GM19240 (cell line): ENCODE results near the gene CTNNA2.

Experiments
- DNase-seq: peaks from one replicate; pipeline ENCODE4 v3.0.0; 2011; ENCODE audit warnings: low spot score; ENCODE audit not compliant: insufficient read length

CTNNA2 gene

DNA sequence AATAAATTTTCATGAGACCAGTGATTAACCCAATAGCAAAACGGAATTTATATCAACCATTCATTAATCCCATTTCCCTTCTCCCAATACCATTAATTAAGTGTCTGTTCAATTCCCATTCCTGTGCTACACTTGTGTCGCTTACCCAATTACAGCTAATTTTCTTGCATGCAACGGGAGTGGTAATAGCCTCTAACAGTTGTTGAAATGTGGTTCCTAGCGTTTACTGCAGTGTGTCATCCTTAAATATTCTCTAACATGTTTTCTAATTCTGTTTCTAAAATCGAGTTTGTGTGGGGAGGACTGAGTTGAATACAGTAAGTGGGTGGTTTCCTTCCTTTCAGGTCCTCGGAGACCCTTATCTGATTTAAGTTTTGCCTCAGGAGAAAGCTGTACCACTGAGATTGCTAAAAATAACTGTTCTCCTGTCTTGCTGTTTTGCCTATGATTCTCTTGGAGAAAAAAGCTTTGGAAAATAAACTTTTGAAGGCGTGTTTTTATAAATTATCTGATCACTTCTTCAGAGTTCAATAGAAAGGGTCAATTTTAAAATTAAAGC lies 851.0 kb downstream of the CTNNA2 start:
- DNase-seq = no peak

DNA sequence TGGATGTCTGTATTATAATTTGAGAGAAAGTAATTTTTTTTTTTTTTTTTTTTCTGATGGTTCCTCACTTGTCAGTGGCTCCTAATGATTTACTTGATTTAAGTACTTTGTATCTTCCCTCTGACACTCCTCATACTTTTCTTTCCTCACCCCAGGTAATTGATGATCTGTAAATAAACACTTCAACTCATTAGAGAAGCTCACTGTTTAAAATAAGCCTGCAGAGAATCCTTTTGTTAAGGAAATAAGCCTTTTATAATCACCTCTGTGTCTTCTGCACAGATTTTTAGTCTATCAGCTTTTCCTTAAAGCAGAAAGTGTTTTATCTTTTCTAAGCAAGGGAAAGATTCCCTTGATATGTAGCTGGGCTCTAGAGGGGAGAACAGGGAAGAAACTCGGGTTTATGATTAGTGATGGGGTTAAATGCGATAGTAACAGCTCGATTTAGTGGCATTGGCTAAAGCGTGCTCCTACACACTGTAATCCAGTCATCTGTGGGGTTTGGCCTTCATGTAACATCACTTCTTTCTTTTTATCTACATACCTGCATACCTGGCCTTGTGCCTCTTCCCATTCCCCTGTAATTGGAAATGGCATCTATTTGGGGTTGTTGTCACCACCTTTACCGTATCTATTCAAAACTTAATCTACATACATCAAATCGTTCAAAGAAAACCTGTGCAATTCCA lies 851.8 kb downstream of the CTNNA2 start:
- DNase-seq = no peak

DNA sequence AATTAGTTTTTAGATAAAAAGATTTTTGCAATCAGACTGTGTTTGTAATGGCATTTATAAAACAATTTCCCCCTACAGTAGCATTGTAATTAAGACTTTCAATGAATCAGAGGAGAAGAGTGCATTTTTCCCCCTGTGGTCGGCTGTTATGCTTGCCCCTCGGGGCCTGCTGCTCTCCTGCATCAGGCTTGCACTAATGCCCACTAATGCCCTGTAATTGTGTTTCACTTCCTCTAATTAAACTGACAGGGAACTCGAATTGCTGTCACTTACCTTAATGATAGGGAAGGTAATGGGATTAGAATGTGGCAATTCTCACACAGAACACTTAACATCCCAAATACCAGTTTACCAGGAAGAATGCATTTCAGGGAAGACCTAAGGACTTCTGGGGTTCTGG lies 852.9 kb downstream of the CTNNA2 start:
- DNase-seq = no peak

DNA sequence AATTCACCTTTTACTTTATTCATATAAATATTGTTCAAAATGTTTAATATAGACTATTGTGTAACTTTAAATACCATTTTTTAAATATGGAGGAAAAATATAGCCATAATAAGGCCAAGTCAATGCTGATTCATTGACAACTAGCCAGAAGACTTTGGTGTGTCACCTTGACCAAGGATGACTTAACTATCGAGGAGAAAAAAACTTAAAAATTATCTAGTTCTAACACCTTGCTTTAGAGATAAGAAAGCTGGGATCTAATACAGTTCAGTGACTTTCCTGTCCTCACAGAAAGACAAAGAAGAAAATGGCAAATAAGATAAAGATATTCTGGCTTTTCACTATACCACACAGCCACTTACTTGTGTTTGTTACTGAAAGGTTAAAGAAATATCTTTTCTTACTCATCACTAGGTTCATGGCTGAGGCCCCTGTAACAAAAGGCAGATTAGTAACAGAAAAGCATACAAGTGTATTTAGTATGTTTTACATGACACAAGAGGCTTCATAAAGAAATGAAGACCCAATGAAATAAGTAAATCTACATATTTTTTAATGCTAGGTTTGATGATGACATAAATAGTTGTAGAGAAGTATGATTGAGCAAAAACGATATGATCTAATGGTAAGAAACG lies 857.6 kb downstream of the CTNNA2 start:
- DNase-seq = no peak

DNA sequence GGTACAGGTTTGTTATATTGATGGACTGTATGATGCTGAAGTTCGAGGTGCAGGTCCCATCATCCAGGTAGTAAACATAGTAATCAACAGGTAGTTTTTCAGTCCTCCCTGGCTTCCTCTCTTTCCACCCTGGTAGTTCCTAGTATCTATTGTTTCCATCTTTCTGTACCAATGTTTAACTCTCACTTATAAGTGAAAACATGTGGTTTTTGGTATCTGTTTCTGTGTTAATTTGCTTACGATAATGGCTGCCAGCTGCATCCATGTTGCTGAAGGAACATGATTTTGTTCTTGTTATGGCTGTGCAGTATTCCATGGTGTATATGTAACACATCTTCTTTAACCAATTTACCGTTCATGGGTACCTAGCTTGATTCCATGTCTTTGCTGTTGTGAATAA lies 861.3 kb downstream of the CTNNA2 start:
- DNase-seq = no peak

DNA sequence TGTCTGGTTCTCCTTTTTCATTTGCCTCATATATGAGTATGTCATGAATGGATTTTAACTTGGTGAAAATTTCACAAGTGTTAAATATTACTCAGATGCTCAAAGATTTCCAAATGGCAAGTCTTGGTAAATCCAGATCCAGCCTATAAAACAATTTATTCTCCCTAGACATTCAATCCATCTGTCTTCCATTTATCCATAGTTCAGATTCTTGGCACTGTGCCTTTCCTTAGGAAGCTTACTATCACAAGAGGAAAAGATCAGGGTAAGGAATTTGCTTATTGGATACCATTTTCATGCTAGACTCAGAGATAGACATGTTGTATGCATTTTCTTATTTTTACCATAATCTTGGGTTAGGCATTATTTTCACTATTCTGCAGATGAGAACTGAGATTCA lies 864.2 kb downstream of the CTNNA2 start:
- DNase-seq = no peak

DNA sequence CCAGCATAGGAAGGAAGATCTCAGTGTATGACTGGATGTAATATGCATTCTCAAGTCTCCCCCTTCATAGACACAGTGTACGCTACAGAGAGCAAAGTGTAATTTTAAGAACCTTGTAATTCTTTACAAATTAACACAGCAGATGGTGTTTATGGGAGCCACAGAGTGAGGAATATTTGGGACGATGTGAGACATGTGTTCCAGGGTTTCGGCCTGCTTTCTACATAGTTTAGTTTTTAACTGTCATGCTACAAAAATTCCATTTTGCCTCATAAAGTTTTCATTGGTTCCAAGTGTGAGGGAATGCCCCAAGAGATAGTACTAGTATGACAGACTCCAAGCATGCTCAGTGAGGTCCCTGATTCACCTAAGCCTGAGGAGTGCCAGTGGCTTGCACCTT lies 867.9 kb downstream of the CTNNA2 start:
- no peak for DNase-seq

DNA sequence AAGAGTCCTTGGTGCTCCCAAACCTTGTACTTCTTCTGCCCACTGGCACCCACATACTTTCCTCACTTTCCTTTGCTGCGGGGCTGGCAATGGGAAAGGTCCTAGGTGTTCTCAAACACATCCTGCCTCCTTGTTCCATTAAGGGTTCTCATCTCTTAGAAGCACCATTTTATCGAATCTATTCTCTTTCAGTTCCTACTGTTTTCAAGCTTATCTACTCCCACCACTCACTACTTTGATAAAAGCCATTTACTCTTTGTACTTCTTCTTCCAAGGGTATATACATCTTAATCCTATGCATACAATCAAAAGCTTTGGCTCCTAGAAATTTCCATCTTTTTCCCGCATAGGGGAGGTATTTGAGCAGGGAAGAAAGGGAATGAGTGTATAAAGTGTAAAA lies 868.8 kb downstream of the CTNNA2 start:
- DNase-seq = no peak

DNA sequence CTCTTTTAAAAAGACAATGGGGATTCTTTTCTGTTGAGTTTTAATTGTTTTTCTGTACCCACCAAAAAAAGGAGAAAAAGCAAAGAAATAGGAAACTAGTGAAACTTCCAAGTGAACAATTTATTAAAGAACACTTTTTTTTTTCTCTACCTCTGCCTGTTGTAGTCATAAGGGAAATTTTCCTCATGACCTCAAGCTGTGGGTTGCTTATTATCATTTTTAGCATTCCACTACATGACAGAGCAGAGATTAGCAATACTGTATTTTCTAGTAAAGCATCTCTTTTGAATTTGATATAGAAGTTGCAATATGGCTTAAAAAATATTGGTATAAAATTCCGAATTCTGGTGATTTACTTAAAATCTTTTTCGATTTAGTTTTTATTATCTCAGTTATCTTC lies 879.6 kb downstream of the CTNNA2 start:
- no peak for DNase-seq

DNA sequence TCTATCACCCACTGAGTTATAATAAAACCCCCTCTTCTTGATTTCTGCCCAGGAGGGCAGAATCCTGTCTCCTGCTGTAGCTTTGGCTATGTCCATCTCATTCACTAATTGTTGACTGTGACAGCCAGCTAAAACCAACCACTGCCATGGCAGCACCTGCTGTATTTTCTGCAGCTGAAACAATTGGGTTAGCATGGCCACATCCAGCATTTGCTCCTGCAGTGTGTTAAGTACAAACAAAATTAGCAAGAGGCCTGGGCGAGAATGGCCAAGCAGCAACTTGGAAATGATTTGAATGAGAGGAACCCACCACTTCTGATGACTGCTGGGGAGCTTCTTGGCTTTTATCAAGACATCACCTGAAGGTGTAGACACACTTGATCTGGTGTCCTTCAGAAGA lies 881.1 kb downstream of the CTNNA2 start:
- no peak for DNase-seq

DNA sequence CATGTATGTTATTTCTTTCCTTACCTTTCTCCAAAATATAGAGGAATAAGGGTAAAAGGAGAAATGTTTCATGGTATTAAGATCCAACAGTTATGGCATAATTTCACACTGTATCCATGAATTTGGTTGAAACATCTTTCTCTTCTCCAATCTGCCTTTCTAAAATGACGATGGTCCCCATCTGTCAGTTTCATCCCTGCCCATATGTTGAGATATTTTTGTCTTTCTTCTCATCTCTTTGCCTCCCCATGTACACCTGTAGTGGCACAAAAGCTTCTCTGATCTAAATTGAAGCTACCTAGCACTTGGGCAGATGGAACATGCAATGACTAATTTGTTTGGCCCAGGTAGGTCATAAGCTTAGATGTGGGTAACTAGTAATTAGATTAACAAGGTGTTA lies 882.4 kb downstream of the CTNNA2 start:
- no peak for DNase-seq

DNA sequence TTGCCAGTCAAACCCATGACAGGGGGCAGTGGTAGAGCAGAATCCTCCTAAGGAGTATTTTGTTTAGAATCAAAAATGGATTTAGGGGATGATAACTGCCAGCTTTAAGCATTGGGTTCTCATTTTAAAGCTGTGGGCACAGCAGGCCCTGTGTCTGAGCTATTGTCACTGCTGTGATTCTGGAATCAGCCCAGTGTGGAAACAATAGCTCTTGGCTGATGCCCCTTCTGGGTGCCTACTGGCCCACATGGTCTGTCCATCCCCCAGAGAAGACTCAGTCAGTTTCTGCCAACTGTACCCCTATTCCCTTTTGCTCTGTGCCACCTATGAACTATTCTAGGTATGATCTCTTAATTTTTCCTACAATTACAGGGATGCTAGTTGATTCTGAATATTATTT lies 883.4 kb downstream of the CTNNA2 start:
- no peak for DNase-seq

DNA sequence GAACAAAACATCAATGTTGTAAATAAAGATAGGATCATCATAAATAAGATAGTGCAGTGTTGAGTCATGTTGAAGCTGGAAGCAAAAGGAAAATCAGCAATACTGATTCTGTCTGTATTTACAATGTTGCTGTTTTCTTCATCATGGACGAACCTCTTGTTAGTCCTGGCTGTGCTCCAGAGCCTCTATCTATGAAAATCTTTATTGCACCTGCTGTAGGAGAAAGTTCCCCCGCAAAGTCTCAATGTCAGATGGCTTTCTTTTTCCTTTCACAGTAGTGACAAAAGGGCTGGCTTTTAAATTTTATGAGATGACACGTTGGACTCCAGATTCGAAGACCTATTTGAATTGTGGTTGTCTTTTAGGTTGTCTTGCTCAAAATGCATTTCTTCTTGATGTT lies 890.2 kb downstream of the CTNNA2 start:
- no peak for DNase-seq

DNA sequence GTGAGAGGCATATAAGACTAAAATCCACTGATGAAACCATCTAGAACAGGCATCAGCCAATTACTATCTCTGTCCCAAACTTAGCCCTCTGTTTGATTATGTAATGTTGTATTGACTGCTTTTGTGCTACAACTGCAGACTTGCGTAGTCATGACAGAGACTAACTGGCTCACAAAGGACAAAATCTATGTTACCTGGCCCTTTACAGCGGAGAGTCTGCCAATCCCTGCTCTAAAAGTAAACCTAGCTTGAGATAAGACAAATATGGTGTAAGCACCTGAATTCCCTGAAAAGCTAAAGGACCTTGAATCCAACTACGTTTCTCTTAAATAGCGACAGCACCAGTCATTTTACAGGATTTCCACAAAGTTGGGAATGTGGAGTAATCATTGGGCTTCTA lies 894.5 kb downstream of the CTNNA2 start:
- DNase-seq = no peak

DNA sequence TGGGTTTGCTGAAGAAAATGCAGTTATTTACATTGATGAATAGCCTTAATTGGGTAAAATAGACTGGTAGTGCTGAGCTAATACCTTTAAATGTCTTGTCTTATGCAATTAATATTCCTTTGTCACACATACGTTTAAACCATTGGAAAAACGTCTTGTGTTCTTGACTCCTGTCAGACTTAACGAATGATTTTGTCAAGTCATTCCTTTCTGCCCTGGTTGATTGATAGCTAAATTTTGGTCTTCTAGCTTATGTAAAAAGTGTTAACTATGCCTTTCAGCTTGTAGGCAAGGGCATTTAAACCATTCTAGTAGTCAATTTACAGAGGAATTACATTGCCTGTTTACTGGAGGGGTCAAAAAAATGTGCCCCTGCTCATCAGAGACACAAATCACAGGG lies 897.5 kb downstream of the CTNNA2 start:
- DNase-seq = no peak

DNA sequence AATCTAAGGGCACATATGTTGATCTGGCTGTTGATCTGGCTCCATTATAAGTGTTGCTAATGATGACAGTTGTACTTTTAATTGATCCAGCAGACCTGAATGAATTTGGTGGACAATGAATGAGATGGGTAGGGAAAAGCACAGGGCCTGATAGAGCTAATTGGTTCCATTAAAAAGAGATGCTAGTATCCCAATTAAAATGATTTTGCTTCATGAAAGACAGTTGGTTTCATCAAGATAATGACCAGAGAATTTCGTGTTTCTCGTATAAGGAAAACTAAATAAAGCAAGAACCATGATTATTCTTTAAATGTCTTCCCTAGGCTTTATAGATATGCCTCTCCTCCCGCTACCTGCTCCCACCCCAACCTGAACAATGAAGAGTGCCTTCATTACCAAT lies 900.3 kb downstream of the CTNNA2 start:
- DNase-seq = no peak

DNA sequence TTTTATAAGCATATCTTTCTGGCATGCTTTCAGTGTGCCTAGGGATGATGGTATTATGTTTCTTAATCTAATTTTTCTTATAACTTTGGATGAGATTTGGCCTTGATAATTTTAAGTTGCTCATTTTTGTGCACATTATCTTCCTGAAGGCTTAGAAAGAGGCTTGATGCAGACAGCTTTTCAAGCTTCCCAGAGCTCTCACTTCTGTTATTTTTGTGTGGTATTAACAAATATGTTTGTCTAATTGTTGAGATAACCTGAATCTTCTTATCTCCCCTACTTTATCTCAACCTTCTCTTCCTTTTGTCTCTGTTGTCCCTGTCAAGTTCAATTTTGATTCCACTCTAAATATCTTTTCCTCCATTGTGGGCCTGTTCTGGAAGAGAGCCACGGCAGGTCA lies 904.9 kb downstream of the CTNNA2 start:
- DNase-seq = no peak

DNA sequence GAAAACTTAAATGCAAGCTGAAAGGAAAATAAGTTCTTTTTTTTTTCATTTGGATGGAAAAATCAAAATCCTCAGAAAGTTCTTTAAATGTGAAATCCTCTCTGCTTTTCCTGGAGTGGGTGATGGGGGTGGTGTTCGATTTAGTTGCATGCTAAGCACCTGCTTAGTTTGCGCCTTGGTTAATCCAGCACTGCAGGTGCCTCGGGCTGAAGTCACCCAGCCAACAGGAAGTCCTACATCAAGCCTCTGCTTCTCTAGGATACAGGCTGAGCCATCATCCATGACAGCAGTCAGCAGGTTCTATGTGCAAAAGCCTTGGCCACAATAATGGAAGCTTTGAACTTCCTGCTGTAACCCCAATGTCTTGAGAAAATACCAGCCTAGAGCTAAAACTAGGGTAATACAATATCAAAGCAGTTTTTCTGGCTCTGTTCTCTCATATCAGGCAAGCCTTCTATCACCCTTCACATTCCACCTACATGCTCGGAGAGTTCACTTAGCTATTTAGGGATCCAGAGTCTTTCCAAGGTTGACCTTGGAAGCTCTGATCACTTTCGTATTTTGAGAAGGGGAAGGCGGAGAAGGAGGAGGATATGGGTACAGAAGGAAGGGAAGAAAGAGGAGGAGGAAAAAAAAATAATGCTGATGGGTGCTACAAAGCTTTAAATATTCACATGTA lies 907.8 kb downstream of the CTNNA2 start:
- no peak for DNase-seq

DNA sequence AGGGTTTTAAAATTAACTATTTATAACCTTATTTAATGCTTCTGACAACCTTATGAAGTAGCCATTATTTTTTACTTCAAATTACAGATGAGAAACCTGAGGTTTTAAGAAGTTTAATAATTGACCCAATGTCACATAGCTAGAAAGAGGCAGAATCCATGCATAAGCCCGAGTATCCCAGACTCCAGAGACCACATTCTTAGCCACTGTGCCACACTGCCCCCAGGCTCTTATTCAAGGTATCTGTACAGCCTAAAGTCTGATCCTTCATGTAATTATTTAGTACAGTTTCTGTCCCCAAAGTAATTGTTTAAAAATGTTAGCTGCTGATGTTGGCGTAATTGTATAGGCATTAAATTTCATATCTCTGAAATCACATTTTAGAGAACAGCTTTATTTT lies 916.4 kb downstream of the CTNNA2 start:
- no peak for DNase-seq

DNA sequence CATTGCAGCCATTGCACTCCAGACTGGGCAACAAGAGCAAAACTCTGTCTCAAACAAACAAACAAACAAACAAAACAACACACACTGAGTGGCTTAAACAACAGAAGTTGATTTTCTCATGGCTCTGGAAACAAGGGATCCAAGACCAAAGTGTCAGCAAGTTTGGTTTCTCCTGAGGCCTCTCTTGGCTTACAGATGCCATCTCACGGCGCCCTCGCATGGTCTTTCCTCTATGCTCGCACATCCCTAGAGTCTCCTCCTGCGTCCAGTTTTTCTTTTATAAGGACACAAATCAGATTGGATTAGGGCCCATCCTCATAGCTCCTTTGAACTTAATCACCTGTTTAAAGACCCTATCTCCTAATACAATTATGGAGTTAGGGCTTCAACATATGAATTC lies 925.1 kb downstream of the CTNNA2 start:
- DNase-seq = no peak

DNA sequence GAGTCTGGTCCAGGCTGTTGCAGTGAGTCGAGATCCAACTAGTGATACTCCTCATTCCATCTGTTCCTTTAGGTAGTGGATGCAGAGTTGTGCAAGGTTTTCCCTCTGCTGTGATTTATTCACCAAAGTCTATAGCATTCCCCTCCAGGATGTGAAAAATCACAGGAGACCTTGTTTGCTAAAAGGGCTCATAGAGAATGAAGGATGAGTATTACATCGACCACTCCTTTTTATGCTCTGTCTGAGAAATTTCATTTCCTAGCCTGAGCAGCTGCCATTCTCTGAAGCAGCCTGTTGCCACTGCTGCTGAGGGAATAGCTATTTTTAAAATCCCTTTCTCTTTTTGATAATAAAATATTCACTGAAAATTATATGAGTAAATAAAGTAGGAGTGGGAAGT lies 925.8 kb downstream of the CTNNA2 start:
- no peak for DNase-seq

DNA sequence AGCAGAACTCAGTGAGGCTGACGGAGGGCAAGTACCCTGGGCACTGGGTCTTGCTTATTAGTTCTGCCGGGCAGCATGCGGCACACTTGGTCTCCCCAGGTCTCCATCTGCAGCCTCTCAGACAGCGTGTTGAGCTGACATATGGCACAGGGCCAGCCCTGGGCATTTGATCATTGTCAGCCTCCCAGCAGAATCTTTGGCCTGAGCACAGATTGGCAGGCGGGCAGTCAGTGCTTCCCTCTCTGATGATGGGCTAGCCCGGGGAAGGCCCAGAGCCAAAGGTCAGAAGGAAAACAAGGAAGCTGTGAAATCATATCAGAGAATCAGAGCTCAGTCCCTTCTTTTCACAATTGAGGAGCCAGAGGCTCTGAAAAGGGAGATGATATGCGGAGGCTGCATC lies 941.8 kb downstream of the CTNNA2 start:
- DNase-seq = no peak

DNA sequence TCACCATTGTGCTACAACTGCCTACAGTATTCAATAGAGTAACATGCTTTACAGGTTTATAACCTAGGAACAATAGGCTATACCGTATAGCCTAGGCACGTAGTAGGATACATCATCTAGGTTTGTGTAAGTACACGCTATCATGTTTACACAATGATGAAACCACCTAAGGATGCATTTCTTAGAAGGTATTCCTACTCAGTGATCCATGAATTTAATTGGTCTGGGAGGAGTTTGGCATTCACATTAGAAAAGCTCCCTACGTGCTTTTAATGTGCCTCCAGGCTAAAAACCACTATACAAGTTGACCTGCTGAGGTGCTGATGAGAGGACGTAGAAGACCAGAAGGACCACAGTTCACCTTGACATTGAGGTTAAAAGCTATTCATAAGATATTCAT lies 946.2 kb downstream of the CTNNA2 start:
- DNase-seq = no peak
